H1 (cell line): Measurements from ENCODE around the gene CCDC106. TPM values are rescaled to one million over a fixed set of nuclear protein-coding genes. Genes with fewer than 3 reads are reported as not detected.

Experiments
- CTCF ChIA-PET: fragments of 300-600 bp; sonication (Branson Sonifier 250); formaldehyde crosslinking; loops from one replicate; lab custom pipeline; 2021; ENCODE audit not compliant: partially characterized antibody; lab: Charles Lee
- POLR2A ChIA-PET: fragments of 300-600 bp; sonication (Branson Sonifier 250); formaldehyde crosslinking; loops from one replicate; lab custom pipeline; 2021; ENCODE audit warnings: inconsistent platforms; ENCODE audit not compliant: partially characterized antibody; lab: Charles Lee
- DNase-seq, 2 experiments: peaks; one replicate each; pipeline versions ENCODE4 v3.0.0 to v3.0.0-alpha.2; 2010 to 2022; ENCODE audit warnings: low spot score in 2 of 2, low read depth in 1 of 2, mixed read lengths in 1 of 2
- FAIRE-seq: peaks from 2 replicates; lab custom pipeline; 2011; peaks lifted over from hg19 to GRCh38; lab: Jason Lieb, UNC
- H2AFZ ChIP-seq: 2 replicates; pipeline ENCODE4 v1.8.1; 2012; ENCODE audit warnings: low read length, inconsistent platforms
- H2AK5ac ChIP-seq: 2 replicates; pipeline ENCODE4 v1.6.1; 2013; ENCODE audit warnings: low read depth, low read length
- H2BK120ac ChIP-seq: replicated peaks from 2 replicates; pipeline ENCODE3; 2013; ENCODE audit warnings: low read depth, low read length, inconsistent platforms
- H2BK12ac ChIP-seq: 2 replicates; pipeline ENCODE4 v1.6.1; 2013; ENCODE audit warnings: low read depth, low read length
- H2BK15ac ChIP-seq: 2 replicates; pipeline ENCODE4 v1.6.1; 2013; ENCODE audit warnings: low read length
- H2BK20ac ChIP-seq: 2 replicates; pipeline ENCODE4 v1.6.1; 2013; ENCODE audit warnings: low read length
- H2BK5ac ChIP-seq: 2 replicates; pipeline ENCODE4 v1.6.1; 2013; ENCODE audit warnings: low read depth, low read length
- H3K14ac ChIP-seq: 2 replicates; pipeline ENCODE4 v1.6.1; 2013; ENCODE audit warnings: inconsistent platforms; ENCODE audit not compliant: insufficient read length
- H3K18ac ChIP-seq: 2 replicates; pipeline ENCODE4 v1.6.1; 2013; ENCODE audit warnings: low read length; ENCODE audit errors: extremely low read depth
- H3K23ac ChIP-seq: 2 replicates; pipeline ENCODE4 v1.6.1; 2013; ENCODE audit warnings: inconsistent platforms; ENCODE audit not compliant: insufficient read length
- H3K23me2 ChIP-seq: 2 replicates; pipeline ENCODE4 v1.6.1; 2013; ENCODE audit warnings: low read depth, low read length
- H3K27ac ChIP-seq: 2 replicates; pipeline ENCODE4 v1.6.1; 2011; ENCODE audit warnings: low read depth, low read length, inconsistent platforms
- H3K27me3 ChIP-seq, 4 experiments: replicated peaks in 1 of 4; 1 replicate in 1 of 4; 2 replicates in 3 of 4; pipeline versions ENCODE4 v1.6.1 to v1.8.1; 2011 to 2013; ENCODE audit warnings: low read length in 3 of 4, mild to moderate bottlenecking in 3 of 4, inconsistent platforms in 2 of 4, mixed read lengths in 2 of 4, moderate library complexity in 1 of 4; ENCODE audit not compliant: control insufficient read depth in 3 of 4, insufficient read depth in 3 of 4; ENCODE audit errors: extremely low read depth in 1 of 4
- H3K36me3 ChIP-seq, 4 experiments: 2 replicates each; pipeline versions ENCODE4 v1.6.1 to v1.8.1; 2011 to 2013; ENCODE audit warnings: mild to moderate bottlenecking in 4 of 4, low read length in 3 of 4, moderate library complexity in 2 of 4, control low read depth in 1 of 4, inconsistent platforms in 1 of 4; ENCODE audit not compliant: insufficient read depth in 4 of 4, control insufficient read depth in 2 of 4
- H3K4ac ChIP-seq: replicated peaks from 2 replicates; pipeline ENCODE3; 2013; ENCODE audit warnings: low read length, low read depth, mixed read lengths, inconsistent platforms; ENCODE audit not compliant: insufficient read length
- H3K4me1 ChIP-seq, 4 experiments: replicated peaks in 1 of 4; 1 replicate in 1 of 4; 2 replicates in 3 of 4; pipeline versions ENCODE4 v1.6.1 to v1.8.1; 2011 to 2013; ENCODE audit warnings: low read length in 3 of 4, inconsistent platforms in 2 of 4, mixed read lengths in 1 of 4; ENCODE audit not compliant: insufficient read depth in 4 of 4, control insufficient read depth in 3 of 4
- H3K4me2 ChIP-seq, 2 experiments: 2 replicates each; pipeline versions ENCODE4 v1.6.1 to v1.8.1; 2011 to 2013; ENCODE audit warnings: low read depth in 2 of 2, low read length in 2 of 2, control low read depth in 1 of 2, inconsistent platforms in 1 of 2, mild to moderate bottlenecking in 1 of 2; ENCODE audit not compliant: insufficient read depth in 1 of 2
- H3K4me3 ChIP-seq, 4 experiments: fragments of 200-600, 300-600 bp in 1 of 4; sonication (generic), shearing (Covaris generic), sonication (Bioruptor Twin) in 1 of 4; 2 replicates each; pipeline versions ENCODE4 v1.5.1 to v1.8.1; 2011 to 2016; ENCODE audit warnings: low read length in 4 of 4, low read depth in 3 of 4, control low read depth in 2 of 4, inconsistent platforms in 2 of 4, mild to moderate bottlenecking in 2 of 4, mixed read lengths in 1 of 4, moderate library complexity in 1 of 4; ENCODE audit not compliant: insufficient read depth in 2 of 4; ENCODE audit errors: extremely low read depth in 1 of 4
- H3K56ac ChIP-seq: replicated peaks from 2 replicates; pipeline ENCODE3; 2013; ENCODE audit warnings: low read depth, mild to moderate bottlenecking, mixed read lengths, low read length, inconsistent platforms; ENCODE audit not compliant: insufficient read length
- H3K79me1 ChIP-seq: 2 replicates; pipeline ENCODE4 v1.6.1; 2013; ENCODE audit warnings: low read depth, low read length, control low read depth
- H3K79me2 ChIP-seq, 2 experiments: 2 replicates each; pipeline versions ENCODE4 v1.6.1 to v1.8.1; 2012 to 2013; ENCODE audit warnings: low read length in 2 of 2, mild to moderate bottlenecking in 2 of 2, inconsistent platforms in 1 of 2; ENCODE audit not compliant: insufficient read depth in 2 of 2, control insufficient read depth in 1 of 2
- H3K9ac ChIP-seq, 4 experiments: replicated peaks in 1 of 4; 1 replicate in 1 of 4; 2 replicates in 3 of 4; pipeline versions ENCODE4 v1.6.1 to v1.8.1; 2011 to 2013; ENCODE audit warnings: low read depth in 3 of 4, low read length in 3 of 4, control low read depth in 2 of 4, mild to moderate bottlenecking in 2 of 4, moderate library complexity in 2 of 4, inconsistent platforms in 1 of 4; ENCODE audit errors: extremely low read depth in 1 of 4
- H3K9me3 ChIP-seq, 2 experiments: 2 replicates each; pipeline versions ENCODE4 v1.6.1 to v1.8.1; 2012 to 2013; ENCODE audit warnings: mild to moderate bottlenecking in 2 of 2, moderate library complexity in 2 of 2, control low read depth in 1 of 2, inconsistent platforms in 1 of 2, low read depth in 1 of 2, low read length in 1 of 2, mixed read lengths in 1 of 2; ENCODE audit not compliant: insufficient read depth in 2 of 2
- H4K20me1 ChIP-seq, 2 experiments: replicated peaks in 1 of 2; 2 replicates each; pipeline versions ENCODE3 to v1.8.1; 2011 to 2013; ENCODE audit warnings: inconsistent platforms in 2 of 2, low read length in 2 of 2, mild to moderate bottlenecking in 1 of 2; ENCODE audit not compliant: insufficient read depth in 2 of 2, control insufficient read depth in 1 of 2
- H4K5ac ChIP-seq: 2 replicates; pipeline ENCODE4 v1.6.1; 2013; ENCODE audit warnings: low read length, low read depth, mixed read lengths, inconsistent platforms; ENCODE audit not compliant: insufficient read length
- H4K8ac ChIP-seq: 2 replicates; pipeline ENCODE4 v1.8.0; 2013; ENCODE audit warnings: mild to moderate bottlenecking, moderate library complexity, low read length, inconsistent platforms; ENCODE audit not compliant: insufficient read depth; ENCODE audit errors: extremely low read depth
- H4K91ac ChIP-seq: replicated peaks from 2 replicates; pipeline ENCODE3; 2013; ENCODE audit warnings: low read length, mixed read lengths, inconsistent platforms; ENCODE audit not compliant: insufficient read length
- CBX8 ChIP-seq: fragments of 300-800, 300-1000 bp; sonication (generic); IDR thresholded peaks from 2 replicates; pipeline ENCODE4 v1.7.1; 2016; ENCODE audit warnings: low read depth, low read length, borderline replicate concordance
- CTBP2 ChIP-seq: IDR thresholded peaks from 2 replicates; pipeline ENCODE4 v1.7.0; 2011; ENCODE audit warnings: borderline replicate concordance, mild to moderate bottlenecking, moderate library complexity, mixed read lengths, low read length; ENCODE audit not compliant: insufficient read depth, insufficient read length
- HDAC2 ChIP-seq, 2 experiments: fragments of 300-600 bp in 1 of 2; sonication (generic) in 1 of 2; IDR thresholded peaks; 2 replicates each; pipeline ENCODE4 v1.6.1; 2011 to 2012; ENCODE audit warnings: low read depth in 2 of 2, low read length in 2 of 2, mild to moderate bottlenecking in 2 of 2, moderate library complexity in 2 of 2, borderline replicate concordance in 1 of 2, inconsistent platforms in 1 of 2
- KDM1A ChIP-seq: fragments of 200-600, 300-600 bp; sonication (generic); IDR thresholded peaks from 2 replicates; pipeline ENCODE4 v1.7.1; 2016; ENCODE audit warnings: mild to moderate bottlenecking, low read length, borderline replicate concordance
- POLR2AphosphoS5 ChIP-seq: IDR thresholded peaks from 2 replicates; pipeline ENCODE4 v1.6.1; 2011; ENCODE audit warnings: low read depth, low read length
- TBP ChIP-seq: IDR thresholded peaks from 2 replicates; pipeline ENCODE4 v1.6.1; 2011; ENCODE audit warnings: low read depth, low read length, improper control_type of control experiment
- WGBS, 2 experiments: shearing (Covaris generic) in 1 of 2; methylation state at CpG; one replicate each; pipeline versions ENCODE4 v1.1.6 to v1.1.7; 2013 to 2015; ENCODE audit warnings: low lambda C conversion rate in 2 of 2, mixed read lengths in 2 of 2, inconsistent platforms in 1 of 2, low coverage in 1 of 2, missing lambda C conversion rate in 1 of 2; ENCODE audit not compliant: insufficient replicate concordance in 2 of 2, insufficient coverage in 1 of 2, insufficient read length in 1 of 2; ENCODE audit errors: extremely low coverage in 1 of 2, missing lambda C conversion rate in 1 of 2; 5-methylcytosine and 5-hydroxymethylcytosine counted together
- polyA plus RNA-seq, 7 experiments: library from polyadenylated mRNA; depleted of rRNA in 3 of 7; stranded (reverse) in 5 of 7; unstranded in 2 of 7; fragments of >200 nt in 5 of 7; fragments of 200-250 nt in 2 of 7; gene quantifications; 1 replicate in 5 of 7; 2 replicates in 1 of 7; 4 replicates in 1 of 7; pipeline versions ENCODE4 v1.2.1 to v1.2.3, GENCODE V29; 2011 to 2013; ENCODE audit warnings: missing spikeins in 2 of 7, mixed read lengths in 2 of 7
- total RNA-seq: library from RNA; stranded (reverse); fragmentation: NEBNext Ultra II Directional; extraction: Animal tissue kit (Norgen Biotek cat#: 25700); gene quantifications from 2 replicates; pipeline ENCODE4 v1.2.1, GENCODE V29; 2021

CCDC106 gene
- total and polyA plus RNA-seq, 2 of the 8 experiments (the other 6 are each of a cell fraction or from before 2014, with no cell fraction given), result 12.0 to 20.1 TPM

- Histone ChIP-seq H3K4me2 (no peak overlapping the region), H2BK15ac (no peak overlapping the region), H3K36me3 (peaks cover 2 to 50% (median 20%) of the 10 kb centered on the region in 4 experiments; a peak in 7 of 8 replicates), H3K14ac (no peak overlapping the region), H2AFZ (no peak overlapping the region), H2BK5ac (no peak overlapping the region), H3K27ac (no peak overlapping the region)
- CTCF ChIA-PET, result interaction anchor here (0.5 to 1.7 kb wide), 2 partner anchors 13 to 648 kb away, joined by 4 to 5 read pairs; no protein-coding TSS in a partner anchor
- POLR2A ChIA-PET, result interaction anchor here (1.5 to 1.9 kb wide), 2 partner anchors 8 to 13 kb away, joined by 5 to 6 read pairs; no protein-coding TSS in a partner anchor
- TF ChIP-seq CBX8, result no peak
- TF ChIP-seq CTBP2, result no peak
- no peak for TF ChIP-seq TBP
- TF ChIP-seq HDAC2 (IDR thresholded peaks at IDR 0.05; ENCODE audit: borderline replicate concordance in 1 of 2, low read depth in 2 of 2, low read length in 2 of 2), result no peak
- no peak for TF ChIP-seq KDM1A
- no peak for TF ChIP-seq POLR2AphosphoS5
- TF ChIP-seq, all 59 proteins: peak for 0
- Histone ChIP-seq H3K9me3 (no peaks in the 10 kb centered on the region), H2BK20ac (no peak overlapping the region), H3K27me3 (no peaks in the 10 kb centered on the region; a peak in 1 of 7 replicates), H3K4me3 (no peak overlapping the region), H4K91ac (no peak overlapping the region), H3K23ac (no peak overlapping the region), H4K8ac (no peak overlapping the region), H2BK120ac (no peak overlapping the region), H4K5ac (no peak overlapping the region), H3K56ac (no peak overlapping the region), H4K20me1 (peaks cover 0 to 26% of the 10 kb centered on the region in 2 experiments), H3K9ac (no peak overlapping the region), H3K79me2 (peaks cover 0 to 2% of the 10 kb centered on the region in 2 experiments; a peak in 1 of 4 replicates), H2AK5ac (no peak overlapping the region), H3K4me1 (no peaks in the 10 kb centered on the region), H3K23me2 (no peaks in the 10 kb centered on the region), H2BK12ac (no peak overlapping the region), H3K79me1 (peaks cover 3% of the 10 kb centered on the region), H3K4ac (no peak overlapping the region), H3K18ac (no peak overlapping the region)
- no peak for DNase-seq
- no peak for FAIRE-seq
- 88% methylated on average over 31 of the region's 31 CpGs; no CpG with 5 or more reads in 1 of the 2 experiments for WGBS, 2 experiments
These were observed 42.9 kb downstream of the CCDC106 start for GRCh38 chr19:55690769-55691545.
